HG03378 (cell line): Measurements from ENCODE around the gene CELF2.
A peak's percentile ranks its signal among the peaks of the same experiment; 100 is the strongest.

Experiments
- ATAC-seq: cut with Tn5 transposase; IDR thresholded peaks from one replicate; pipeline ENCODE4 v1.9.1; 2021; ENCODE audit warnings: mild to moderate bottlenecking, moderate library complexity; ENCODE audit not compliant: unreplicated experiment

Gene CELF2

DNA sequence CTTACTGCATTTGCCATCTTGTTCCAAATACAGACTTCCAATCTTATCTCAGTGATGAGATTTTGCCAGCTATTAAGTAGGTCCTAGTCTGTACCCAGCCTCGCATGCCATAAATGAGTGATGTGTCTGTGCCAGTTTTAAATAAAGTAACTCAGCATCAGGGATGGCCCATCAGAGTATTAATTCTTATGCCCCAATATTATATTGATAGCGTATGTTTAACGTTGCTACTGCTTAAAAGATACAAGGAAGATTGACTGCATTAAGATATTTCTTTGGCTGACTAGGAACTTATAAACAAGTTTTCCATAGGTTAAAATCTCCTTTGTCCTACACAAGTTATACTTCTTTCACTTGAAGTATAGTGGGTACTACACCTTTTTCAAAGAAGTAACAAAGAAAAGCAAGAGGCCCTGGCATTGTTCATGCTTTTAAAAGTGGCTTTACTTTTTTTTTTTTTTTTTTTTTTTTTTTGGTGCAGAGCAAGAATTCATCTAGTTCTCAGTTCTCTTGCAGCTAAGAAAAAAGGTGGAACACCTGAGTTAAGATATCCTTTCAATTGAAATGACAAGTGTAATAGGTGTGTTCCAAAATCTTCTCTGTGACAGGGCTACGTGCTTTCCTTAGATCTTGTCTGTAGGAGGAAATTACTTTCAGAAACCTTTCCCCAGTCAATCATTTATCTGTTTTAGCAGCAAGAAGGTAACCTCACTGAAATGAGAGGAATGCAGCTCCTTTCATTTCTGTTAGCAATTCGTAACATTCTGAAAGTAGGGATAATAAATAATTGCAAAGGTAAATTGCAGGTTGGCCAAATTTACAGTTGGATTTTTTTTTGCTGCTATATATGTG, 245.0 kb downstream of the CELF2 start:
- ATAC-seq: no peak

DNA sequence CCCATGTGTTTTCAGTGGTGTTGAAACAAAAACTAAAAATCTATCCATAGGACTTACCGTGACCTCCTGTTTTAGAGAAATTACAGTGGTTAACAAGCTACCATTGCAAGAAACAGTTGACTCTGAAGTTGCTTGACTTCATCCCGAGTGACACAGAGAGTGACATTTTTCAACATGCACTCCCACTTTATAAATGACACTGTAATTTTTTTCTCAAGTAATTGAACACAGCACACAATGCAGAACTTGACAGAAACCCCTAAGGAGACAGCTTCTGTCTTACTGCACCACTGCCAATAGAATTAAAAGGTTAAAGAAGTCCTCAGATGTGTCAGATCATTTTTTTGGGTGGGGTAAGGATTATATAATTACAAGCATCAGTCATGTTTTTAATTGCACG, 246.1 kb downstream of the CELF2 start:
- no peak for ATAC-seq

DNA sequence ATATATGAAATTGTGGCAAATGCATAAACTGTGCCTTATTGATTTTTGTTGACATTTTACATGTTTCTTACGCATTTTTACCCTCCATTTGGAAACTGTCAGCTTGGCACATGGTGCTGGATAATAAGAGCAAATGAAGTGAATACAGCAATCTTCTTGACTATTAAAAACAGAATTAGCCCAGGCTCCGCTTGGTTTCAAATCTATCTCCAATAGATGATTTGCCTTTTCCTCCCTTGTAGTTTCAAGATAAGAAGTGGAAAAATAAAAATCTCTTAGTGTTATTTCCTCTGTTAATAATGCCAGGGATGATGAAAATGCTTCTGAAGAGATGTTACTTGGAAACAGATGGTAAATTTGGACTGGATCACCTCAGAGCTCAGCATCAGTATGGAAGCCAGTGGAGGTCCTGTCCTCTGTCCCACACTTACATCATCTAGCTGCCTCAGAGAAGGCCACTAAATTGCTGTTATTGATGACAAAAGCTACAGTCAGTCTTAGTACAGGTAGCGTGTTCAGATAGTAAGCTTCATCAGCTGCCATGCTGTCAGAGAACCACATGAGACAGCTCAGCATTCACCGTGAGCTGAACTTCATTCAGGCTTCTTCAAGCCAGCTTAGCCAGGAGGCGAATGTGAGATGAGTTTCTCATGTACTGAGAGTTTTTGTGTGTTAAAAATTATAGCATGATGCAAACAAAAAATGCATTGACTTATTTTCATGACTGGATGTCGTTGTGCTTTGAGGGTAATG, 246.8 kb downstream of the CELF2 start:
- no peak for ATAC-seq

DNA sequence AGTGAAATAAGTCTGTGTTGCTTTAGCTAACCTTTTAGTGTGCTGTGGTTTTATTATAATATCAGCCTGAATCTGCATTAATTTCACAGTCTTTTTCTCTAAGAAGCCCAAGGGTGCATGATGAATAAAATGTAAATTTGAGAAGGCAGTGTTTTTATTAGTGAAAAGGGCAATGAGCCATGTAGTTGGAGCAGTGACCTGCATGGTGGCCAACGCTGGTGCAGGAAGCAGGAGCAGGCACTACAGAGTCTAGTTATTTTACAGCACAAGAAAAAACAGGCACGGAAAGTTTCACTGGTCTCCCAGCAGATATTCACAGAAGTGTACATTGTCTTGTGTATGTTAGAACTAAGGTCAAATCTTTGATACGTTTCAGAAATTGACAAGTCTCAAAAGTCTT, 247.8 kb downstream of the CELF2 start:
- no peak for ATAC-seq

DNA sequence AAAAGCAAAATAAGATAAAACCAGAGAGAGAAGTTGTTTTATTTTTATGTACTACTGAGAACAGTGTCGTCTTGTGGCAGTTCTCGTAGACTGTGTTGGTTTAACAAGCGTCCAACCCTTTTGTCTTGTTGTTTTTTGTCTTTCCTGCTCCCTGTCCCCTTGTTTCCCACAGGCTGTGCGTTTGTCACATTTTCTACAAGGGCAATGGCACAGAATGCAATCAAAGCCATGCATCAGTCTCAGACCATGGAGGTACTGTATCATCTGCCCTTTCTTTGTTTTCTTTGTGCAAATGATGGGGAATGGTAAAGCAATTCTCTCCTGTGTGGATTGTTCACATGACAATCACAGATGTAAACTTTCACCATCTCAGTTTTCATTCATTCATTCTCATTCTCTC, 248.8 kb downstream of the CELF2 start:
- no peak for ATAC-seq

DNA sequence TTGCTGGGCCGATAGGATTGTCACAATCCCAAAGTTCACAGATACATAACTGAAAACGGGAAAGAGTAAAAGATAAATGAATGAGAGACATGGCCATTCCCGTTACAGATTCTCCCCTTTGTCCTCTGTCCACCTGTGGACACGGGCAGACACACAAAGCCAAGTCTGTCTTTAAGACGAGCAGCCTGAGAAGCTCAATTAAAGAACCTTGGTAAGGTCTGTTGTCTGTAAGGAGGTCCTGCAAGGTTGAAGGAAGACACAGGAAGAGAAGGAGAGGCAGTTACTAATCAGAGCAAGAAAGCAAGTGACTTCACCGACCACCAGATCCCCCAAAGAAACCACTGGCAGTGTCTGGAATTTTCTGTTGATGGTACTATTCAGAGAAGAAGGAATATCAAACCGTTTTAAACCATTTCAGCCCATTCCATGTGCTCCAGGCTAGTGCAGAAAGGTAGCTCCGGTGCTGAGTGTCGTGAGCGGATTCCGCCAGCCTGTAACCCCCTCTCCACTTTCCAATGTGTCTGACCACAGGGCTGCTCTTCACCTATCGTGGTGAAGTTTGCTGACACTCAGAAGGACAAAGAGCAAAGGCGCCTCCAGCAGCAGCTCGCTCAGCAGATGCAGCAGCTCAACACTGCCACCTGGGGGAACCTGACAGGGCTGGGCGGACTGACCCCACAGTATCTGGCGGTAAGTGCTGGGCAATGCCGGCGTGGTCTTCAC, 252.6 kb downstream of the CELF2 start:
- ATAC-seq: peak; percentile 54

DNA sequence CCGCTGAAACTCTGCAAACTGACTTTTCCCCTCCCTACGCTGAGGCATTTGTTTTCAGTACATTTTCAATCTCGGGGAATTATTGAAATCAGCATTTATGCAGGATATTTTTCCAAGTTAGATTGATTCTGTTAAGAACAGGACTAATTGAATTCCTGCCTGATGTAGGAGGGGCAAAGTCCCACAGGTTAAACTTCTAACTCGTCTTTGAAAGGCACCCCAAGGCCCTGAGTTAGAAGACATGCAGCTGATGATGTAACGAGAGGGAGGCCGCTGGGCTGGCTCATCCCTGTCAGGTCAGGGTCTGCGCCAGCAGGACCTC, 253.1 kb downstream of the CELF2 start:
- ATAC-seq: no peak

DNA sequence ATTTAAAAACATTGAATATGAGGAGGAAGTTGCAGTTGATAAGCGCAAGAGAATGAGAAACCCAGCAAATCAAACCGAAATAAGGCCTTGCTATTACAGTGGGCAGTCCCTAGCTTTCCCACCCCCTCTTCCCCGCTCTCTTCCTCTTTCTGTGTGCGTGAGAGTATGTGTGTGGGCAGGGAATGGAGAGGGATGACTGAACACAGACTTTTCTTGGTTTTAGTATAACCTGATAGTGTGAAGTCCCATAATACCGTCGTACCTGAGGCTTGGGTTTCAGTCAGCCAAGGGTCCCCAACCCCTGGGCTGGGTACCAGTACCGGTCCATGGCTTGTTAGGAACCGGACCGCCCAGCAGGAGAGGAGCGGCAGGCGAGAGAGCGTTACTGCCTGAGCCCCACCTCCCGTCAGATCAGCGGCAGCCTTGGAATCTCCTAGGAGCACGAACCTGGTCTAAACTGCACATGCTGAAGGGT, 255.3 kb downstream of the CELF2 start:
- peak; percentile 73 for ATAC-seq

DNA sequence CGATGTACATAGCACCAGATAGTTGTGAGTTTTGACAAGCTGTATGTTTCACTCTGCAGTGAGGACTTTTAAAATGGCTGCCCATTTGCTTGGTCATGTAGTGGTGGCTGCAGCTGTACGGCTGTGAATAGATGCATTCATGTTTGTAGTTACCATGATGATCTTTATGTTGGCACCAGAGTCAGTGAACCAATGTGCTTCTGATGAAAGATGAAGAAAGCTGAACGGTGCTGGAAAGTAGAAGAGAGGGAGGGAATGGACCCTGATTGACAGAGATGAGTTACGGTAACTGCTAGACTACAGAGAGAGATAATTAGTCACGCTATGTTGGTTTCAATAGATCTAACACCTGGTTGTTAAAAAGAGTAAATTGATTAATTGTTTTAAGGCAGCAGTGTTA, 256.8 kb downstream of the CELF2 start:
- ATAC-seq: no peak

DNA sequence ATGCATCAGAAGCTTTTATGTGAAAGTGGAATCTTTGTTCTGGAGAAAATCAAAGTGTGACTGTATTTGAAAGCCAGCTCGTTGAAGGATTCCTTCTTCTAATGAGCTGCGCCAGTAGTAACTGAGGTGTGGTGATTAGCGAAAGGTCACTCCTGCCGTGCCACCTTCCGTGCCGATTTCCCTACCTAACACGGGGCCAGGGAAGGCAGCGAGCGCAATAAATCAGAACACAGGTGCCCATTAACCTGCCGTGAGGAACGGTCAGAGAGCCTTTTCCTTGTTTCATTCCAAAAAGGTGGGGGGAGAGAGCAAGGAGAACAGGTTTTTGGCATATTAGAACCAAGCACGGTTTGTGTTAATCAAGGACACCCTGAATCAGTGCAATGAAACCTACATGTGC, 258.0 kb downstream of the CELF2 start:
- ATAC-seq: no peak

DNA sequence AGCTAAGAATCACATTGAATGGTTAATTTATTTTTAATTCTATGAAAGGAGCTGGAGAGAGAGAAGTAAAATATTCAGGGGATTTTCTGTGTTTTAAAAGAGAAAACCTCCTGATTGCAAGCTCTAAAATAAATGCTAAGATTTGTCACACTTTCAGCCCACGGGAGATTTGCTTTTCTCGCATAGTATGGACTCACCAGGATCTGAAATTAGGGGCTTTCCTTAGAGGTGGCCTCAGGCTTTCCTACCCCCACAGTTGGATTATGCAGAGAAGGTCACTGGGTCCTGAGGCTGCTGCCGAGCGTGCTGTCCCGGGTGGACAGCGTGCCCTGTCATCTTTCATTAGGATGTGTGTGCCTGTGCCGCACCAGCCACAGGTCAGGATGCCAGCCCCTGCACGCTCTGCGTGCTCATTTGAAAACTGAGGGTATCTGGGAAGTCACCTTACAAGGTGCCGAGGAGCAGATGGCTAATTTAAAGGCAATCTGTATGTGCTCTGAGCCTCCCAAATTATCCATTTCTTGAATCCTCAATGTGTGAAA, 258.8 kb downstream of the CELF2 start:
- no peak for ATAC-seq

DNA sequence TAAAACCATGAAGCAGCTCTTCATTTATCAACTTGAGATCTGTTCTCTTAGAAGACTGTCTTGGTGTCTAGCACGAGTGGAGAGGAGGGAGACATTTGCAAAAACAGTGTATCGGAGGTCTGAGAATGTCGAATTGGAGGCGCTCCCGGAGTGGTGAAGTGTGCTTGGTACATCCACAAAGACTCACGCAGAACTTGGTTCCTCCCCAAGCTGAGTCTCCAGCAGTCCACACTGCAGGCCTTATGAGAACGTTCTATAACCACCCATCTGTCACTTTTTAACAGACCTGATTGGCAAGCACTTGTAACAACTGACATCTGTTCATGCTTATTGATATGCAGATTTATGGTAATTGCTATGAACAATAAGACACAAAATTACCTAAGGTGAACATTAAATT, 261.6 kb downstream of the CELF2 start:
- ATAC-seq: no peak

DNA sequence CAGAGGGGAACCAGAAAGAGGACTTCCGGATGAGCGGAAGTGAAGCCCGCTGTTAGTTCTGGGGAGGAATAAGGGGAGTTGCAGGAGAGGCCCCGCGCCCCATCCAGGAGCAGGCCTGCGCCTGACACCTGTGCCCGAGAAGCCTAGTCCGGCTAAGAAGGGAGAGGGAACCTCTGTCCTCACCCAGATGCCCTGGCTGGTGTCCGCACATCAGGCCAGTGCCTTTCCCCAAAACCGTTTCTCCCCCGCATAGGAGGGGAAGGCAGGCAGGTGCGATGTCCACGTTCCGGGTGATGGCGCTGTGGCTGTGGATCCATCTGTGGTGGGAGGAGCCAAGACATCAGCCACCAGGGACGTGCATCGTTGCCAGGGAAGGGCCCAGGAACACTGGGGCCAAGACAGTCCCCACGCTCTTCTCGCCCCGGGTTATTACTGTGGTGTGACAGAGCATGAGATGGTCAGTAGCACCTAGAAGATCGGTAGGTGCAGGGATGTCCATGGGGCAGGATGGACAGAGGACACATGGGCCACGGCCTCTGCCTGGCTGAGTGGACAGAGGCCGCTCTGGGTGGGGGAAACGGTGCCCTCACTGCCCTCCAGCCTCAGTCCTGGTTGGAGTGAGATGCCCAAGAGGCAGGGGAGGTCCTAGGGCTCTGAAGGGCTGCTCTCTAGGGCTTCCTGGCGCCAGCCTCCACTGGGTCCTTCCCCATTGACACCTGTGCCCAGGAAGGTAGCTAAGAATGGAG, 262.7 kb downstream of the CELF2 start:
- ATAC-seq: no peak

DNA sequence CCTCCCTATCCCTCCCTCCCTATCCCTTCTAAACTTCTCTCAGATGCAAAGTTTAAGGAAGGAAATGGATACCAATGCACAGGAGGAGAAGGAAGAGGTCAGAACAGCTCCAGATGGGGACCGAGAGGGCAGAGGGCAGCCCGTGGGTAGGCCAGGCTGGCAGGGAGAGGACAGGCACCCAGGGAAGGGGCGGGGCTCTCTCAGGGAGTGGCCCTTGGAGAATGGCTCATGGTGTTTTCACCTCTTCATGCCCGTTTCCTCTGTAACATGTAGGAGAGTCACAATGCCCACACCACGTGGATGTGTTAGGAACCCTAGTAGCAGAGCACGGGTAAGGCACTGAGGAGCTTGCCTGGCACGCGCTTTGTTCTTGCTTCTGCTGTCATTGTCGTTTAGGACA, 264.5 kb downstream of the CELF2 start:
- ATAC-seq: no peak

DNA sequence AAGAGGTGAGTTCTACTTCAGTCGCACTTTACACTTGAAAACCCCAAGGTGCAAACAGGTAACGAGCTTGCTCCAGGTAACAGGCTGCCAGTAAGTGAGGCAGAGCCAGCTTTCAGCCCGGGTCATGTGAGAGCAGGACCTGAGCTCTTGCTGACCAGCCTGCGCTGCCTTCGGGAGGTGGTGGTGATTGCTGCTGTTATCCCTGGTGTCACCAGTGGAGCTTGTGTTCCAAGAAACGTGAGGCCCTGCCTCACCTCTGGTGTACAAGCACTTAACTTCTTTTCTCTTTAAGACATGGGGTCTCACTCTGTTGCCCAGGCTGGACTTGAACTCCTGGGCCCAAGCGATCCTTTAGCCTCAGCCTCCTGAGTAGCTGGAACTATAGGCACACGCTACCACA, 265.0 kb downstream of the CELF2 start:
- ATAC-seq: no peak

DNA sequence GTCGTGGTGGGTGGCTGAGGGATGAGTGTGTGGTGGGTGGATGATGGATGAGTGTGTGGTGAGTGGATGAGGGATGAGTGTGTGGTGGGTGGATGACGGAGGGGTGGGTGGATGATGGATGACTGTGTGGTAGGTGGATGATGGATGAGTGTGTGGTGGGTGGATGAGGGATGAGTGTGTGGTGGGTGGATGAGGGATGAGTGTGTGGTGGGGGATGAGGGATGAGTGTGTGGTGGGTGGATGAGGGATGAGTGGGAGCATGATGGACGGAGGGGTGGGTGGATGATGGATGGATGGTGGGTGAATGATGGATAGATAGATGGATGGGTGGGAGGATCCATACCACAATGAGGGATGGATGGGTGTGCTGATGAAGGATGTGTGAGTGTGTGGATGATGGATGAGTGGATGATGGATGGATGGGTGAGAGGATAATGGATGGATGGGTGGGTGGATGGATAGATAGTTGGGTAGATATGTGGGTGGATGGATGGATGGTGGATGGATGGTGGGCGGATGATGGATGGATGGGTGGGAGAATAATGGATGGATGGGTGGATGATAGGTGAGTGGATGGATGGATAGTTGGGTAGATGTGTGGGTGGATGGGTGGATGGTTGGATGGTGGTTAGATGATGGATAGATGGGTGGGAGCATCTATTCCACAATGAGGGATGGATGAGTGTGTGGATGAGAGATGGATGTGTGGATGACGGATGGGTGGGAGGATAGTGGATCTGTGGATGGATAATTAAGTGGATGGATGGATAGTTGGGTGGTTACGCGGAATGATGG, 266.8 kb downstream of the CELF2 start:
- no peak for ATAC-seq

DNA sequence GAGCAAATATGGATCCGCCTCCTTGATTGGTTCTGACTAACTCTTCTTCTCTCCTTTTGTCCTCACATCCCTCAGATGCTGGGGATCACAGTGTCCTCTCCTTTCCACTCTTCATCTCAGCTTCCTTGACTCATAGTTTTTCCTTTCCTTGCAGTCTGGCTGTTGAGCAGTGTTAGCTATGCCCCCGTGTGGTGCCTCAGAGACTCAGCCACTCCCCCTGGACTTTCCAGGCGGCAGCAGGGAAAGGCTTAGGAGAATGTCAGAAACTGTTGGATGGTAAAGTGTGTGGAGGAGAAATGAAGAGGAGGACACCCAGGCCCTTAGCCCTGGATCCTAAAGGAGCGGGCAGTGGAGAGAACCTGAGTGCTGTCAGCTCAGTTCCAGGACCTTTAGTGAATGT, 267.5 kb downstream of the CELF2 start:
- ATAC-seq: no peak

DNA sequence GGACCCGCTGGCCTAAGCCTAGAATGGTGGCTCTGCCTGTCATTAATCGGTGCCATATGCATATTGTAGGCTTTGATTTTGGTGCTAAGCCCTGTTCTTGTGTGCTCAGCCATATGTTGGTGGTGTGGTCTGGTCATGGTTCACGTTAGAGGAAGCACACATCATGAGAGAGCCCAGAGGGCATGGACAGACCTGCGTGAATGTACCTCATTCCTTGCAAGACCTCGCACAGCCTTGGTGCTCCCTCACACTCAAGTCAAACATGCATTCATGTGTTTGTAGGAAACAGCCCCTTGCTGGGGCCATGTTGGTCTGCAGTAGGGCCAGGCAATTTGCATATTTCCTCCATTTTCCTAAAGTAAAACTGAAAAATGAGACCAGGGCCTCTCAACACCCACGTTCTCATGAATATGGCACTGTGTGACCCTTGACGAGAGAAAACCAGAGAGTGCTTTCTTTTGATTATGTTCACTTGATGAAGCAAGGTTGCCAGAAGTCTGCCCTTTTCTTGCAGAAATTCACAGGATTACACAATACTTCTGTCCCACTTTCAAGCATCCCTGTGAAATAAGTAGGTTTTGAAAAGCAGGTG, 268.7 kb downstream of the CELF2 start:
- ATAC-seq: peak; percentile 93

DNA sequence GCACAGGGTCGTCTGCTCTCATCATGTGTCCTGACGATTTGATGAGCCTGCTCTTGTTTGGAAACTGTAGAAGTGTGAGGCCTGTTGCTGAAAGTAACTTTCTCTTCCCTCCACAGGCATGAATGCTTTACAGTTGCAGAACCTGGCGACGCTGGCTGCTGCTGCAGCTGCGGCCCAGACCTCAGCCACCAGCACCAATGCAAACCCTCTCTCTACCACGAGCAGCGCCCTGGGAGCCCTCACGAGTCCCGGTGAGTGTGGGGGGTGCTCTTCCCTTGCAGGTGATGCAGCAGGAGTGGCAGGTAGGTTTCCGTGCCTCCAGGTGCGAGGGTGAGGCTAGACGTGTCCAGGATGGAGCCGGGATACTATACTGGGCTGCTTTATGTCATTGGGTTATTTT, 270.6 kb downstream of the CELF2 start:
- ATAC-seq: no peak
